Measurements from ENCODE around the gene STX7. TPM values are rescaled to one million over a fixed set of nuclear protein-coding genes. Genes with fewer than 3 reads are reported as not detected.
A peak's percentile ranks its signal among the peaks of the same experiment; 100 is the strongest.
"Not testable (repeated sequence)": the region's sequence is repeated elsewhere in the genome, so short reads cannot be mapped to it uniquely, and the experiment has no call there.

STX7 gene
- 10 to 100 TPM; 17.7 to 28.2 TPM for total RNA-seq

- Mint-ChIP-seq H3K4me1 (peaks cover 16% of the 10 kb centered on the region), H3K27ac (peak within 1 kb of the TSS; percentile 87), H3K4me3 (peak within 1 kb of the TSS; percentile 96), H3K27me3 (no peaks in the 10 kb centered on the region), H3K9me3 (no peaks in the 10 kb centered on the region), H3K36me3 (ENCODE audit: low read depth) (peaks cover 10% of the 10 kb centered on the region)
- peak; percentile 97 for ATAC-seq (replicated peaks)
Observed at GRCh38 chr6:132512638-132513632, at the start of gene STX7. Gene STX7 (minus strand): TSS chr6:132513116. CDS start chr6:132503530, 9,586 bp downstream.

GRCh38 chr6:132560087-132560486 is 47.2 kb upstream of the STX7 start:
- not testable (repeated sequence) for H3K27ac Mint-ChIP-seq; H3K4me3 Mint-ChIP-seq; ATAC-seq (replicated peaks); H3K9me3 Mint-ChIP-seq; H3K4me1 Mint-ChIP-seq; H3K36me3 Mint-ChIP-seq (ENCODE audit: low read depth)
- peaks cover 39% of the 10 kb centered on the region for H3K27me3 Mint-ChIP-seq

- H3K36me3 Mint-ChIP-seq (ENCODE audit: low read depth): no peaks in the 10 kb centered on the region
- H3K27me3 Mint-ChIP-seq: peaks cover 22% of the 10 kb centered on the region
- H3K27ac Mint-ChIP-seq: no peak within 1 kb of the TSS
- H3K4me3 Mint-ChIP-seq: no peak within 1 kb of the TSS
- no peaks in the 10 kb centered on the region for H3K4me1 Mint-ChIP-seq
- no peak for ATAC-seq (replicated peaks)
- no peaks in the 10 kb centered on the region for H3K9me3 Mint-ChIP-seq
Observed at GRCh38 chr6:132552372-132552771, 39.5 kb upstream of the STX7 start, which contains the start of gene TAAR8. Gene TAAR8 (plus strand): TSS chr6:132552672. CDS start chr6:132552693, 21 bp downstream.

GRCh38 chr6:132551214-132551613 is 38.3 kb upstream of the STX7 start:
- no peak for ATAC-seq (replicated peaks)
- no peaks in the 10 kb centered on the region for H3K4me1 Mint-ChIP-seq
- H3K27me3 Mint-ChIP-seq: peaks cover 14% of the 10 kb centered on the region
- no peaks in the 10 kb centered on the region for H3K36me3 Mint-ChIP-seq (ENCODE audit: low read depth)
- no peak overlapping the region for H3K27ac Mint-ChIP-seq
- H3K4me3 Mint-ChIP-seq: no peak overlapping the region
- no peaks in the 10 kb centered on the region for H3K9me3 Mint-ChIP-seq

- Mint-ChIP-seq H3K27me3 (peaks cover 16% of the 10 kb centered on the region), H3K27ac (no peak overlapping the region), H3K36me3 (ENCODE audit: low read depth) (no peaks in the 10 kb centered on the region), H3K4me3 (no peak overlapping the region), H3K9me3 (no peaks in the 10 kb centered on the region), H3K4me1 (no peaks in the 10 kb centered on the region)
- no peak for ATAC-seq (replicated peaks)
Observed at GRCh38 chr6:132548746-132549463, 36.0 kb upstream of the STX7 start.

- H3K27ac Mint-ChIP-seq: no peak overlapping the region
Observed at GRCh38 chr6:132544826-132545225, 31.9 kb upstream of the STX7 start.

GRCh38 chr6:132537977-132538376 is 25.1 kb upstream of the STX7 start, which contains the start of gene TAAR9:
Gene TAAR9 (plus strand): TSS chr6:132538277. CDS start chr6:132538290, 13 bp downstream.
- Mint-ChIP-seq H3K4me1 (no peaks in the 10 kb centered on the region), H3K9me3 (no peaks in the 10 kb centered on the region), H3K4me3 (no peak within 1 kb of the TSS), H3K27me3 (peaks cover 33% of the 10 kb centered on the region), H3K36me3 (ENCODE audit: low read depth) (no peaks in the 10 kb centered on the region), H3K27ac (no peak within 1 kb of the TSS)
- ATAC-seq (replicated peaks): no peak

More at GRCh38 chr6:132544826-132545225, 31.9 kb upstream of the STX7 start:
- Mint-ChIP-seq H3K27me3 (peaks cover 30% of the 10 kb centered on the region), H3K4me1 (no peaks in the 10 kb centered on the region), H3K4me3 (no peak overlapping the region), H3K36me3 (ENCODE audit: low read depth) (no peaks in the 10 kb centered on the region), H3K9me3 (no peaks in the 10 kb centered on the region)
- no peak for ATAC-seq (replicated peaks)

GRCh38 chr6:132537145-132537544 is 24.2 kb upstream of the STX7 start:
- no peak overlapping the region for H3K4me3 Mint-ChIP-seq
- H3K9me3 Mint-ChIP-seq: no peaks in the 10 kb centered on the region
- H3K4me1 Mint-ChIP-seq: no peaks in the 10 kb centered on the region
- no peak overlapping the region for H3K27ac Mint-ChIP-seq
- H3K36me3 Mint-ChIP-seq (ENCODE audit: low read depth): no peaks in the 10 kb centered on the region
- no peak for ATAC-seq (replicated peaks)
- H3K27me3 Mint-ChIP-seq: peaks cover 33% of the 10 kb centered on the region

- not testable (repeated sequence) for H3K27ac Mint-ChIP-seq; H3K4me3 Mint-ChIP-seq; H3K36me3 Mint-ChIP-seq (ENCODE audit: low read depth); ATAC-seq (replicated peaks); H3K4me1 Mint-ChIP-seq; H3K9me3 Mint-ChIP-seq
- H3K27me3 Mint-ChIP-seq: peaks cover 21% of the 10 kb centered on the region
Observed at GRCh38 chr6:132534546-132534945, 21.6 kb upstream of the STX7 start.

GRCh38 chr6:132530293-132530974 is 17.5 kb upstream of the STX7 start:
- no peak overlapping the region for H3K27ac Mint-ChIP-seq
- H3K27me3 Mint-ChIP-seq: peaks cover 19% of the 10 kb centered on the region
- no peaks in the 10 kb centered on the region for H3K36me3 Mint-ChIP-seq (ENCODE audit: low read depth)

GRCh38 chr6:132527791-132528190 is 14.9 kb upstream of the STX7 start:
- no peaks in the 10 kb centered on the region for H3K4me1 Mint-ChIP-seq

More at GRCh38 chr6:132530293-132530974, 17.5 kb upstream of the STX7 start:
- ATAC-seq (replicated peaks): peak; percentile 62
- Mint-ChIP-seq H3K9me3 (no peaks in the 10 kb centered on the region), H3K4me1 (no peaks in the 10 kb centered on the region), H3K4me3 (no peak overlapping the region)

GRCh38 chr6:132526461-132526860 is 13.5 kb upstream of the STX7 start:
- H3K9me3 Mint-ChIP-seq: no peaks in the 10 kb centered on the region
- peaks cover 39% of the 10 kb centered on the region for H3K27me3 Mint-ChIP-seq
- no peak overlapping the region for H3K4me3 Mint-ChIP-seq
- no peaks in the 10 kb centered on the region for H3K4me1 Mint-ChIP-seq
- H3K36me3 Mint-ChIP-seq (ENCODE audit: low read depth): no peaks in the 10 kb centered on the region
- no peak for ATAC-seq (replicated peaks)
- H3K27ac Mint-ChIP-seq: no peak overlapping the region

More at GRCh38 chr6:132527791-132528190, 14.9 kb upstream of the STX7 start:
- Mint-ChIP-seq H3K4me3 (no peak overlapping the region), H3K9me3 (no peaks in the 10 kb centered on the region), H3K36me3 (ENCODE audit: low read depth) (no peaks in the 10 kb centered on the region), H3K27ac (no peak overlapping the region), H3K27me3 (peaks cover 34% of the 10 kb centered on the region)
- ATAC-seq (replicated peaks): no peak

- Mint-ChIP-seq H3K9me3 (no peaks in the 10 kb centered on the region), H3K27me3 (peaks cover 41% of the 10 kb centered on the region), H3K27ac (no peak overlapping the region), H3K36me3 (ENCODE audit: low read depth) (no peaks in the 10 kb centered on the region), H3K4me3 (no peak overlapping the region), H3K4me1 (no peaks in the 10 kb centered on the region)
- ATAC-seq (replicated peaks): no peak
Observed at GRCh38 chr6:132525866-132526265, 12.9 kb upstream of the STX7 start.

GRCh38 chr6:132524646-132525045 is 11.7 kb upstream of the STX7 start:
- no peak for ATAC-seq (replicated peaks)
- H3K27ac Mint-ChIP-seq: no peak overlapping the region
- no peaks in the 10 kb centered on the region for H3K4me1 Mint-ChIP-seq
- H3K36me3 Mint-ChIP-seq (ENCODE audit: low read depth): no peaks in the 10 kb centered on the region
- no peaks in the 10 kb centered on the region for H3K9me3 Mint-ChIP-seq
- no peak overlapping the region for H3K4me3 Mint-ChIP-seq
- H3K27me3 Mint-ChIP-seq: peaks cover 43% of the 10 kb centered on the region

All from activated T-helper 17 cell treated with anti-CD3 and anti-CD28 coated beads, Interleukin-2, amount 50 U/mL, for 72 hours (primary cell).